ENCODE data around the gene FAM174B.

- TF ChIP-seq POLR2A (IDR thresholded peaks at IDR 0.05; ENCODE audit: borderline replicate concordance, extremely low read depth, insufficient read depth, insufficient read length) (no peak), EGR1 (IDR thresholded peaks at IDR 0.05; ENCODE audit: low read depth) (no peak), CTCF (IDR thresholded peaks at IDR 0.05 in 2 of 3, conservative IDR thresholded peaks at IDR 0.05 in 1 of 3; ENCODE audit: borderline replicate concordance in 1 of 3, insufficient read depth in 1 of 3, low read depth in 2 of 3, low read length in 2 of 3) (no peak), REST (IDR thresholded peaks at IDR 0.05; ENCODE audit: low read depth) (no peak), MAX (IDR thresholded peaks at IDR 0.05) (no peak)
These were observed 59.0 kb downstream of the FAM174B start for GRCh38 chr15:92596623-92597022.

All from HCT116 (cell line).